Measurements from ENCODE around the gene NT5C.
"Not testable (repeated sequence)": the region's sequence is repeated elsewhere in the genome, so short reads cannot be mapped to it uniquely, and the experiment has no call there.

Gene NT5C

DNA sequence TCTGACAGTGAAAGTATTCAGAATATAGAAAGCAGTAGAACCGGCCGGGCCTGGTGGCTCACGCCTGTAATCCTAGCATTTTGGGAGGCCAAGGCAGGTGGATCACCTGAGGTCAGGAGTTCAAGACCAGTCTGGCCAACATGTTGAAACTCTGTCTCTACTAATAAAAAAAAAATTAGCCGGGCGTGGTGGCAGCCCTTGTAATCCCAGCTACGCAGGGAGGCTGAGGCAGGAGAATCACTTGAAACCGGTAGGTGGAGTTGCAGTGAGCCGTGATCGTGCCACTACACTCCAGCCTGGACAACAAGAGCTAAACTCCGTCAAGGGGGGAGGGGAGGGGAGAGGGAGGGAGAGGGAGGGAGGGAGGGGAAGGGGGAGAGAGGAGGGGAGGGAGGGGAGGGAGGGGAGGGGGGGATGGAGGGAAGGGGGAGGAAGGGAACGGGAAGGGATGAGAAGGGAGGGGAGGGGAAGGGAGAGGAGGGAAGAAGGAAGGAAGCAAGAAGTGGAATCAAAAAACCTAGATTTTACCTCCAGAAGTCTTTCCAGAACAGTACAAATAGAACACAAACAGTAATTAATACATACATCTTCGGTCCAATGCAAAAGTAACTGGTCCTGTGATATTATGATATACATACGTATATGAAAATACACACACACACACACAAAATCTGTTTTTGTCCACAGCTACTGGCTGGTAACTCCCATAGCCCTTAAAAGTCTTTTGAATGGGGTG, 10.9 kb upstream of the NT5C start:
- no peak for DNase-seq

GRCh38 chr17:75138519-75138918, 7.0 kb upstream of the NT5C start:
- no peak for DNase-seq

DNA sequence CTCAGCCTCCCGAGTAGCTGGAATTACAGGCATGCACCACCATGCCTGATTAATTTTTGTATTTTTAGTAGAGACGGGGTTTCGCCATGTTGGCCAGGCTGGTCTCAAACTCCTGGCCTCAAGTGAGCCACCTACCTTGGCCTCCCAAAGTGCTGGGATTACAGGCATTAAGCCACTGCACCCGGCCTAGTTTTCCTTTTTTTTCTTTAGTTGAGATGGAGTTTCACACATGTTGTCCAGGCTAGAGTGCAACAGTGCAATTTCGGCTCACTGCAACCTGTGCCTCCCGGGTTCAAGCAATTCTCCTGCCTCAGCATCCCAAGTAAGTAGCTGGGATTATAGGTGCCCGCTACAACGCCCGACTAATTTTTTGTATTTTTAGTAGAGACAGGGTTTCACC, 6.2 kb upstream of the NT5C start:
- not testable (repeated sequence) for DNase-seq

- no peak for DNase-seq
Observed at GRCh38 chr17:75135946-75136345, 4.4 kb upstream of the NT5C start.

DNA sequence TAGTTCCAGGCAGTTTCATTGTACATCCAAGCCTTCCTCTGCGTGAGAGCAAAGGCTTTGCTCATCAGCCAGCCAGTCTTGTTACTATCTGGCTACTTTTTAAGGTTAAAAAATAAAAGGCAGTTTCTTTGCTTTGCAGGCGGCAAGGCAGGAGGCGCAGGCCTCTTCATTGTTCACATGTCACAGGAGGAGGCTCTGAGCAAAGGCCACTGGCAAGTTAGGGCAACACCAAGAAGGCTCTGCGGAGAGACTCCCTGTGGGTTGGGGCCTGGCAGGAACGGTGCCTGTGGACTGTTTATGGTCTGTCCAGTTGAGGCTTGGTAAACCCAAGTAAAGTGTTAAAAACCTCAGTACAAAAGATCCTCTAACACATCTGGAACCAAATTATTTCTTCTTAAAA, 3.9 kb upstream of the NT5C start:
- DNase-seq, result no peak

- DNase-seq, result not testable (repeated sequence)
Observed at GRCh38 chr17:75133607-75134347, 2.2 kb upstream of the NT5C start.

GRCh38 chr17:75133001-75133400, 1.5 kb upstream of the NT5C start:
- no peak for DNase-seq

DNA sequence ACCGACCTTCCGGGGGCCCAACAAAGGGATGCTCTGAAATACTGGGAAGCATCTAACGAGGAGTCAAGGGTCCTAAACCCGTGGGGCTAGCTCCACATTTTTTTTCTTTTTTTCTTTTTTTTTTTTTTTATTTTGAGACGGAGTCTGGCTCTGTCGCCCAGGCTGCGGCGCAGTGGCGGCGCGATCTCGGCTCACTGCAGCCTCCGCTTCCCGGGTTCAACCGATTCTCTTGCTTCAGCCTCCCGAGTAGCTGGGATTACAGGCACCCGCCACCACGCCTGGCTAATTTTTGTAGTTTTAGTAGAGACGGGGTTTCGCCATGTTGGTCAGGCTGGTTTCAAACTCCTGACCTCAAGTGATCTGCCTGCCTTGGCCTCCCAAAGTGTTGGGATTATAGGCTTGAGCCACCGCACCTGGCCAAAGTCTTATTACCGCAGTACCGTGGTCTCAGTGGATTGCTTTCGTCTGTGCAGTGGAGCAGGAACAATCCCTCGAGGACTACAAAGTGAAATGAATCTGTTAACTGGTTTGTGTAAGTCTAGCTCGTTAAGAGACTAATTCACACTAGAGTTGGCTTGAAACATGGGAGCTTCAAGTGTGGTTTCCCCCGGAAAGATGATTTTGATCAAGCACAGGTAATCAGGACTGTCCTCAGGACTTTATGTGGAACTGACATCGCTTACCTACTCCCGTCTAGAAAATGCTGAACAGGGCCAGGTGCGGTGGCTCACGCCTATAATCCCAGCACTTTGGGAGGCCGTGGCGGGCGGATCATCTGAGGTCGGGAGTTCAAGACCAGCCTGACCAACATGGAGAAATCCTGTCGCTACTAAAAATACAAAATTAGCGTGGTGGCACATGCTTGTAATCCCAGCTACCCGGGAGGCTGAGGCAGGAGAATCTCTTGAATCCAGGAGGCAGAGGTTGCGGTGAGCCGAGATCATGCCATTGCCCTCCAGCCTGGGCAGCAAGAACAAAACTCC, 767 bp upstream of the NT5C start:
- DNase-seq, result not testable (repeated sequence)

GRCh38 chr17:75130632-75131277, 787 bp downstream of the NT5C start:
- DNase-seq, result peak; percentile 73

GRCh38 chr17:75130059-75130631, 1.4 kb downstream of the NT5C start:
- no peak for DNase-seq

DNA sequence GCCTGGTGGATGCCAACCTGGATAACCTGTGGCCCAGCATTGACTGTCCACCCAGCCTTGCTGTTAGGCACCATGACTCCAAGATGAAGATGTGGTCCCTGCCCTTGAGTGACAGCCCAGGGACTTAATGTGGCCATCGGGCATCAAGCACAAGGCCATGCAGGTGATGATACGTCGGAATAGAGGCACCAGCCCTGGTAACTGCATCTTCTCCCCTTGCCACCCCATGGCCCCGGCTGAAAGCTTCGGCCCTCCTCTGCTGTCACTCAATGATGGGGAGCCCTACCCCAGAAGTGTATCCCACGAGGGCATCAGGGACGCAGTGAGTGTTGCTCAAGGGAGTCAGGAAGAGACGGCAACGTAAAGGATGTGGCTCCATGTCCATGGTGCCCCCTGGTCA, 2.0 kb downstream of the NT5C start:
- DNase-seq, result no peak

DNA sequence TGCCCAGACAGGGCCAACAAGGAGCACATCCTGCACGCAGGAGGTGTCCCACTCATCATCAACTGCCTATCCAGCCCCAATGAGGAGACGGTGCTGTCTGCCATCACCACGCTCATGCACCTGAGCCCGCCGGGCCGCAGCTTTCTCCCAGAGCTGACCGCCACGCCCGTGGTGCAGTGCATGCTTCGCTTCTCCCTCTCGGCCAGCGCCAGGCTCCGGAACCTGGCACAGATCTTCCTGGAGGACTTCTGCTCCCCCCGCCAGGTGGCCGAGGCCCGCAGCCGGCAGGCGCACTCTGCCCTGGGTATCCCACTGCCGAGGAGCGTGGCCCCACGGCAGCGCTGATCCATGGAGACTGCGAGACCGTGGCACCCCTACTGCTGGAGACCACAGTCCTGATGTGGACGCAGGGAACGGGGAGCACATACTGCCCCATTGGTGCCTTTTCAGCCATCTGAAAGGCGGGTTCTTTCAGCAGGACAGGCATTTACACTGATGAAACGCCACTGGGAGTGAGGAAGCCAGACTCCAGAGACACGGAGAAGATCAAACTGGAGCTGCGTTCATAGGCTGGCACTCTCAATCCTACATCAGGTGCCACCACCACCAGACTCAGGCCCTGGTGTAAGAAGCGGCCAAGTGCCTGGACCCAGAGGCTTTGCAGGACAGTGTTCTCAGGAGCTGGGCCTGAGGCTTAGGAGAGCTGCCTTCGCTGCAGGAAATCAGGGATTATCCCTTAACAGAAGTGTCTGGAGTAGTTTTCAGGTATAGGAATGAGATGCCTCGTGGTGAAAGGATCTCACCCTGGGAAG, 2.6 kb downstream of the NT5C start:
- no peak for DNase-seq

DNA sequence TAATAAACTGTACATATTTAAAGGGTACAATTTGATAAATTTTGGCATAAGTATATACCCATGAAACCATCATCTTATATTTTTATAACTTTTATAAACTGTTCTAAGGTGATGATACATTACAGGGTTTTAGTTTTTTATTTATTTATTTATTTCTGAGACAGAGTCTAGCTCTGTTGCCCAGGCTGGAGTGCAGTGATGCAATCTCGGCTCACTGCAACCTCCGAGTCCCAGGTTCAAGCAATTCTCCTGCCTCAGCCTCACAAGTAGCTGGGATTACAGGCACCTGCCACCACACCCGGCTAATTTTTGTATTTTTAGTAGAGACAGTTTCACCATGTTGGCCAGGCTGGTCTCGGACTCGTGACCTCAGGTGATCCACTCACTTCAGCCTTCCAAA, 3.6 kb downstream of the NT5C start:
- DNase-seq, result not testable (repeated sequence)

- DNase-seq, result no peak
Observed at GRCh38 chr17:75126954-75127353, 4.6 kb downstream of the NT5C start.

- DNase-seq, result no peak
Observed at GRCh38 chr17:75125984-75126383, 5.6 kb downstream of the NT5C start.

DNA sequence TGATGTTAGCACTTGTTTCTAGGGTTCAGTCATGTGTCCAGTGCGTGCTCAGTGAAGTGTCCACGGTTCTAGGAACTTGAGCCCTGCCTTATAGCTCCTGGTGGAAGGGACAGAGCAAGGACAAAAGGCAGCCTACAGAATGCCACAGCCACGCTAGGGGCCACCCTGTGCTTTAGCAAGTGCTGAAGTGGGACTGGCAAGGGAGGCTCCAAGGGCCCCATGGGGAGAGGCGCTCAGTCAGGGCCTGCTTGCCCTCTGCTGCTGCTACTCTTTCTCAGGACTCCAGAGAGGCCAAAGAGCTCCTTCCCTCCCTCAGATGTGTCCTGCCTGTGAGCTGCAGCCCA, 6.8 kb downstream of the NT5C start:
- DNase-seq, result no peak

DNA sequence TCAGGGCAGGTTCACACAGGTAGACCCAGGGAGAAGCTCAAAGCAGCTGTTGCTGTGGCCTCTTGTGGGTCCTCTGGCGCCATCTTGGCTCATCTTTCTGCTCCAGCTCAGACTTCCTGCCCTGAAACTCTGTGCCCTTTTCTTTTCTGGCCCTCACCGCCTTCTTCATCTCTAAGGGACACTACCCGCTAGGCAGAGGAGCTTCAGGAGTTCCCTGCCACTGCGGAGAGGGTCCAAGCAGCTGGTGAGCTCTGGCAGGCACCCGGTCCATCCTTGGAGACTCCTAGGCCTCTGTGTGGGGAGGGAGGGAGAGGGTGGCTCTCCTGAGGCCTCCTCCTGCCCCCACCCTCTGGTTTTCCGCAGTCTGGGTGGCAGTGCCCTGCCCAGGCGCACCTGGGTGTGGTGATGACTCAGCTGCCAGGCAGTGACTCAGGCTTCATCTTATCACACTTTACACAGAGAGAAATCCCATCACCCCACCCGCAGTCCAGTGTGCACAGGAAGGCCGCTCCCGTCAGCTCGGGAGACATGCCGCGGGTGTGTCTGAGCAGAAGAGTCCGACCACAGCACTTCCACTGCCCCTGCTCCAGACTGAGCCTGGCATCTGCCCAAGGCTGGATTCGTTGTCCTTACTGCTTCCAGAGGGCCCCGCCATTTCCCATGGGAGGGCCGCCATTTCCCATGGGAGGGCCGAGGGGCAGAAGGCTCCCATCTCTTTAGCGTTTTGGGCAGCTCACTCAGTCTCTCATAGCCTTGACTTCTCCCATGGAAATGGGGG, 7.3 kb downstream of the NT5C start:
- peak; percentile 60 for DNase-seq

DNA sequence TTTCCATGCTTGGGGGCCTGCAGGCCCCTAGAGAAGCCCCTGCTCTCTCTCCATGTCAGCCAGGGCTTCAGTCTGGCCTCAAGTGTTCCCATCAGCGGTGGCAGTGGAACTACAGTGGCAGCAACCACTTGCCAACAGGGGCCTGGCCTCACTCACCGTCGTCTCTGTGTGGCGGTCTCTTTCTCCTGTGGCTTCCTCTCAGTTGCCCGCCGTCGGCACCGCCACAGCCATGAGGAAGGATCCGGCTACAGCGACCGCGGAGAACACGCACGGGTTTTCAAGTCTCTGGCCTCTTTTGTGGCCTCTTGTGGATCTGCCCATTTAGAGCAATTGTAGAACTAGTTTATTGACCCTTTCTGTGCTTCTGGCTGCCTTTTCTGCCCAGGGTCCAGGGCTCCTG, 13.2 kb downstream of the NT5C start:
- DNase-seq, result no peak

DNA sequence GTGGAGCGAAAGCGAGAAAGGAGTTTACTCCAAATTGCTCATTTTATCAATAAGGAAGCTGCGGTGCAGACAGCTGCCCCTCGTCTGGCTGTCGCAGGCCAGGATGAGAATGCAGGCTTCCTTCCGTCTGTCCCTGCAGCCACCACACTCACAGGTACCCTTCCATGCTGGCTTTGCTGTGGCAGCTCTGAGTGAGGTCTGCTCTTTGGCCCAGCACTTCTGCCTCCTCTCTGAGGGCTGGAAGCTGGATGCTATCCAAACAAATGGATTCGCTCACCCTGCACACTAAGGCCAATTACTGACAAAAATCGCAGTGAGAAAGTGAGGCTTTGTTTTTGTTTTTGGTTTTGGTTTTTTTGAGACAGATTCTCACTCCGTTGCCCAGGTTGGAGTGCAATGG, 14.8 kb downstream of the NT5C start:
- no peak for DNase-seq

GRCh38 chr17:75115555-75115954, 16.0 kb downstream of the NT5C start:
- DNase-seq, result no peak

Data from kidney glomerular epithelial cell (primary cell).